ENCODE data around the gene ERMARD.

ERMARD gene

DNA sequence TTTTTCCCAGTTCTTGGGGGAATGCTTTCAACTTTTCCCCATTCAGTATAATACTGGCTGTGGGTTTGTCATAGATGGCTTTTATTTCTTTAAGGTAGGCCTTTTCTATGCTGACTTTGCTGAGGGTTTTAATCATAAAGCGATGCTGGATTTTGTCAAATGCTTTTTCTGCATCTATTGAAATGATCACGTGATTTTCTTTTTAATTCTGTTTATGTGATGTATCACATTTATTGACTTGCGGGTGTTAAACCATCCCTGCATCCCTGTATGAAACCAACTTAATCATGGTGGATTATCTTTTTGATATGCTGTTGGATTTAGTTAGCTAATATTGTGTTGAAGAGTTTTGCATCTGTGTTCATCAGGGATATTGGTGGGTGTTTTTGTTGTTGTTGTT lies 65.6 kb downstream of the ERMARD start:
- TF ChIP-seq, protein P1, sequence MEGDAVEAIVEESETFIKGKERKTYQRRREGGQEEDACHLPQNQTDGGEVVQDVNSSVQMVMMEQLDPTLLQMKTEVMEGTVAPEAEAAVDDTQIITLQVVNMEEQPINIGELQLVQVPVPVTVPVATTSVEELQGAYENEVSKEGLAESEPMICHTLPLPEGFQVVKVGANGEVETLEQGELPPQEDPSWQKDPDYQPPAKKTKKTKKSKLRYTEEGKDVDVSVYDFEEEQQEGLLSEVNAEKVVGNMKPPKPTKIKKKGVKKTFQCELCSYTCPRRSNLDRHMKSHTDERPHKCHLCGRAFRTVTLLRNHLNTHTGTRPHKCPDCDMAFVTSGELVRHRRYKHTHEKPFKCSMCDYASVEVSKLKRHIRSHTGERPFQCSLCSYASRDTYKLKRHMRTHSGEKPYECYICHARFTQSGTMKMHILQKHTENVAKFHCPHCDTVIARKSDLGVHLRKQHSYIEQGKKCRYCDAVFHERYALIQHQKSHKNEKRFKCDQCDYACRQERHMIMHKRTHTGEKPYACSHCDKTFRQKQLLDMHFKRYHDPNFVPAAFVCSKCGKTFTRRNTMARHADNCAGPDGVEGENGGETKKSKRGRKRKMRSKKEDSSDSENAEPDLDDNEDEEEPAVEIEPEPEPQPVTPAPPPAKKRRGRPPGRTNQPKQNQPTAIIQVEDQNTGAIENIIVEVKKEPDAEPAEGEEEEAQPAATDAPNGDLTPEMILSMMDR (IDR thresholded peaks at IDR 0.05; ENCODE audit: low read depth, low read length, missing control alignments) = no peak
- no peak for DNase-seq (ENCODE audit: low read depth)
- H3K4me3 ChIP-seq (ENCODE audit: low read depth, low read length) = no peak overlapping the region

DNA sequence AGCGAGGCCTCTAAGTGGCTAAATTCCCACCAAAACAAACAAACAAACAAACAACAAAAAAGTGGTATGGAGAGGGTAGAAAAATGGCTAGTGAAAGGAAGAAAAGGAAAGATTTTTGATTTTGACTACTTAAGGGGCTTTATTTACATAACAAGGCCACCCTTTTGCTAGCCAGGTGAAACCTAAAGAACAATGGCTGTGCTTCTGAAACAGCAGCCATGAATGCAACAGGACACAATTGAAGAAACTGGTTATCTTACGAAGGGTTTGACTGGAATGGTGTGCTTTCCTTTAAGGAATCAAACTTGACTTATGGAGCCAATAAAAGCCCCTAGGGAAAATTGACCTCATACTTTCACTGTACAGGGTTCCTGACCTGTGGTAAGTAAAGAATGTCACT lies 68.9 kb downstream of the ERMARD start:
- TF ChIP-seq, protein P1 (IDR thresholded peaks at IDR 0.05; ENCODE audit: low read depth, low read length, missing control alignments) = no peak
- DNase-seq (ENCODE audit: low read depth) = no peak
- no peak overlapping the region for H3K4me3 ChIP-seq (ENCODE audit: low read depth, low read length)

DNA sequence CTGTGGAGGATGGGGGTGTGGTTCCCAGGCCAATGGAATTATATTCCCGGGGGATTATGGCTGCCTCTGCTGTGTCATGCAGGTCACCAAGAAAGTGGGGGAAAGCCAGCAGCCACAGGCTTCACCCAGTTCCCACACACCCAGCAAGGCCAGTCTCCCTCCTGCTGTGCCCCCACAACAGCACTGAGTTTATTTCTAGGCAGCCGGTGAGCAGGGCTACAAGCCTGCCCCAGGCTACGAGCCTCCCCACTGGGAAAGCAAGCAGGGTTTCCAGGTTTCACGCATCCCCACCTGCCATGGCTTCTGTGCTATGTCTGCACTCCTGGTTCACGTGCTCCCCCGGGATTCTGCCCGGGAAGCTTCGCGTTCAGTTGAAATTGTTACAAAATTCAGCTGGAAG lies 72.6 kb downstream of the ERMARD start:
- TF ChIP-seq, protein P1 (IDR thresholded peaks at IDR 0.05; ENCODE audit: low read depth, low read length, missing control alignments) = no peak
- no peak for DNase-seq (ENCODE audit: low read depth)
- H3K4me3 ChIP-seq (ENCODE audit: low read depth, low read length) = no peak overlapping the region

DNA sequence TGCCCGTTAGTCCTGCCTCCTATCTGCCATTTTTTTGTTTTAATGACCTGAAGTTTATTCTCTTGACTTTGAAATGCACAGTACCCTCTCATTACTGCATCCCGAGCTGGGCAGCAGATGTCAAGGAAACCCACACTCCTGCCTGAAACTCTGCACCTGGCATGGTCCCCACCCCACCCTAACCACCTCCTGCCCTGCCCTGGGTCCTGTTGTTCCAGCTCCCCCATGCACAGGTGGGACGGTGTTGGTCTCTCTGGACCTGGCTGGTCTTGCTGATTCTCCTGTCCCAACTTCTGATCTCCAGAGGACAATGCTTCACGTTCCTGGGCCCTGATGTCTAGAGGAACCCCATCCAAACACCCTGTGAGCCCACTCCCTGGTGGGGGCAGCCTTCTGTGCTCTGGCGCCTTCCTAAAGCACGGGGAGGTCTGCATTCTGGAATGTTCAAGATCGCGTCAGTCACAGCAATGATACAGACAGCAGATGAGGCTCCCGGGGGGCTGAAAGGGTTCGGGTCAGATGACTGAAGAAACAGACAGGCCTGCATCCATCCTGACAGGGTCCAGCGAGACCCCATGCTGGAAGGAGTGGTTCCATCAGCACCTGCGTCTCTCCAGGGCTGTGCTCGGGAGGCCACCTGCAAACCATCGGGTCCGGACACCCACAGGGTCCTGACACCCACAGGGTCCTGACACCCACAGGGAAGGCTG lies 73.6 kb downstream of the ERMARD start:
- no peak overlapping the region for H3K4me3 ChIP-seq (ENCODE audit: low read depth, low read length)
- DNase-seq (ENCODE audit: low read depth) = no peak
- TF ChIP-seq, protein P1 (IDR thresholded peaks at IDR 0.05; ENCODE audit: low read depth, low read length, missing control alignments) = no peak

DNA sequence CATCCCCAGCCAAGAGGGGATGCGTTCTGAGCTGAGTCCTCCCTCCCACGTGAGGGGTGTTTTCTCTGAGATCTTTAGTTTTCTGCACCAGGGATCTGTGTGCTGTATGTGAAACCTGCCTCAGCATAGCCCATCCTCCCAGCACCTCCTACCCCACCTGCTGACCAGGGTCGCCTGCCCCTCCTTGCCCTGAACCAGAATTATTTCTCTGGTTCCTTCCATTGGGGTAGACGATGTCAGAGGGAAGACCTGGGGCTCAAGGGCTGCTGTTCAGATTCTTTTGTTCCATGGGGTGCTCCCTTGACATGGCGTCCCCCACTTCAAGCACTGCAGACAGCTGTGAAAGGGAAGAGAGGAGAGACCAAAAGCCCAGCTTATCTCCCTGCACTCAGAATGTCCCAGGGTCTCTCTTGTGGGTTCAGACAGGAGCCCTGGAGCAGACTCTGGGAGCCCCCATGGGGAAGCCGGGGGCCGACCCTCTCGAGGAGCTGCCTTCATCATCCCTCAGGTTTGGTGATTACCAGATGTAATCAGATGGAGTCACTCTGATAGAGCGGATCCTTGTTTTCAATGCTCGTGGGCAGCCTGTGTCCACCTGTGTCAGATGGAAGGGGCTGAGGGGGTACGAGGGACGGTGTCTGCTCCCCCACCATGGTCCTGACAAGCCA lies 74.3 kb downstream of the ERMARD start:
- DNase-seq (ENCODE audit: low read depth) = no peak
- no peak overlapping the region for H3K4me3 ChIP-seq (ENCODE audit: low read depth, low read length)
- TF ChIP-seq, protein P1 (IDR thresholded peaks at IDR 0.05; ENCODE audit: low read depth, low read length, missing control alignments) = no peak

DNA sequence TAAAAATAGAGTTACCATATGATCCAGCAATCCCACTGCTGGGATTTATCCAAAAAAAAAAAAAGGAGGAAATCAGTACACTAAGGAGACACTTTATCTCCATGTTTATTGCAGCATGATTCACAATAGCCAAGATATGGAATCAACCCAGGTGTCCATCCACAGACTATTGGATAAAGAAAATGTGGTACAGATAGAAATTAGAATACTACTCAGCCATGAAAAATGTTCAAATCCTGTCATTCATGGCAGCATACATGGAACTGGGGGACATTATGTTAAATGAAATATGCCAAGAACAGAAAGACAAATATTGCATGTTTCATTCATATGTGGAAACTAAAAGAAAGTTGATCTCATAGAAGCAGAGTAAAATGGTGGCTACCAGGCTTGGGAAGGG lies 75.3 kb downstream of the ERMARD start:
- no peak for DNase-seq (ENCODE audit: low read depth)
- TF ChIP-seq, protein P1 (IDR thresholded peaks at IDR 0.05; ENCODE audit: low read depth, low read length, missing control alignments) = no peak
- no peak overlapping the region for H3K4me3 ChIP-seq (ENCODE audit: low read depth, low read length)
